ENCODE data around the gene CCDC7. TPM values are rescaled to one million over a fixed set of nuclear protein-coding genes. Genes with fewer than 3 reads are reported as not detected.
"Not testable (repeated sequence)": the region's sequence is repeated elsewhere in the genome, so short reads cannot be mapped to it uniquely, and the experiment has no call there.

CCDC7 gene
- total RNA-seq, 1 experiment from 2014 or later, result 6.9 TPM

DNA sequence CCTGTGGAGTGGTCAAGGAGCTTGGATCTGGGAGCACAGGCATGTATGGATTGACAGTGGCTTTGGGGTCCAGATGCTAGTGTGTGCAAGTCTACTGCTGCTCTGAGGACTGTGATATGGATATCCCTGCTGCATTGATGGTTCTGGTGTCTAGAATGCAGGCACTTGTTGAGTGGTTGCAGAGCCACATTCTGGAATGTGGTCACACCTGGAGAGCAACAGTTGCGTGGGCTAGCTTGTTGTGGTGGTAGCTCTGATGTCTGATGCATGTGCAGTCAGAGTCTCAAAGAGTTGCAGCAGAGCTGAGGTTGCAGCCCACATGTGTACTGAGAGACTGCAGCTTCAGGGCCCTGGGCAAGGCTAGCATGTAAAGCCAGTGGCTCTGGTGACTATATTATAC is 43.2 kb downstream of the CCDC7 start:
- CTCF ChIA-PET, result no interaction called here
- TF ChIP-seq EZH2 (IDR thresholded peaks at IDR 0.05; ENCODE audit: low read depth), result no peak
- TF ChIP-seq, protein P1, sequence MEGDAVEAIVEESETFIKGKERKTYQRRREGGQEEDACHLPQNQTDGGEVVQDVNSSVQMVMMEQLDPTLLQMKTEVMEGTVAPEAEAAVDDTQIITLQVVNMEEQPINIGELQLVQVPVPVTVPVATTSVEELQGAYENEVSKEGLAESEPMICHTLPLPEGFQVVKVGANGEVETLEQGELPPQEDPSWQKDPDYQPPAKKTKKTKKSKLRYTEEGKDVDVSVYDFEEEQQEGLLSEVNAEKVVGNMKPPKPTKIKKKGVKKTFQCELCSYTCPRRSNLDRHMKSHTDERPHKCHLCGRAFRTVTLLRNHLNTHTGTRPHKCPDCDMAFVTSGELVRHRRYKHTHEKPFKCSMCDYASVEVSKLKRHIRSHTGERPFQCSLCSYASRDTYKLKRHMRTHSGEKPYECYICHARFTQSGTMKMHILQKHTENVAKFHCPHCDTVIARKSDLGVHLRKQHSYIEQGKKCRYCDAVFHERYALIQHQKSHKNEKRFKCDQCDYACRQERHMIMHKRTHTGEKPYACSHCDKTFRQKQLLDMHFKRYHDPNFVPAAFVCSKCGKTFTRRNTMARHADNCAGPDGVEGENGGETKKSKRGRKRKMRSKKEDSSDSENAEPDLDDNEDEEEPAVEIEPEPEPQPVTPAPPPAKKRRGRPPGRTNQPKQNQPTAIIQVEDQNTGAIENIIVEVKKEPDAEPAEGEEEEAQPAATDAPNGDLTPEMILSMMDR (conservative IDR thresholded peaks at IDR 0.05), result no peak
- H3K27ac ChIP-seq, result no peak overlapping the region
- H3K79me2 ChIP-seq (ENCODE audit: low read depth), result no peaks in the 10 kb centered on the region
- POLR2A ChIA-PET (ENCODE audit: unreplicated experiment), result no interaction called here
- intact Hi-C loops (cut with micrococcal nuclease; ENCODE audit: unreplicated experiment), result no loop called here
- H3F3A ChIP-seq (ENCODE audit: insufficient read depth, low read depth), result no peaks in the 10 kb centered on the region
- H3K4me1 ChIP-seq (replicated peaks; ENCODE audit: insufficient read depth), result no peaks in the 10 kb centered on the region
- no peak for DNase-seq
- H3K9me3 ChIP-seq (ENCODE audit: insufficient read depth, low read depth), result no peaks in the 10 kb centered on the region
- no peak overlapping the region for H2AFZ ChIP-seq
- H4K20me1 ChIP-seq (ENCODE audit: insufficient read depth), result no peaks in the 10 kb centered on the region
- no peaks in the 10 kb centered on the region for H3K27me3 ChIP-seq (ENCODE audit: insufficient read depth, low read depth)
- BruUV-seq (replicated peaks), result no TSS peak
- no peak overlapping the region for H3K4me2 ChIP-seq
- H3K9me2 ChIP-seq (ENCODE audit: insufficient read depth), result no peaks in the 10 kb centered on the region
- H3K36me3 ChIP-seq (ENCODE audit: low read depth), result no peaks in the 10 kb centered on the region
- H3K4me3 ChIP-seq, result no peak overlapping the region

DNA sequence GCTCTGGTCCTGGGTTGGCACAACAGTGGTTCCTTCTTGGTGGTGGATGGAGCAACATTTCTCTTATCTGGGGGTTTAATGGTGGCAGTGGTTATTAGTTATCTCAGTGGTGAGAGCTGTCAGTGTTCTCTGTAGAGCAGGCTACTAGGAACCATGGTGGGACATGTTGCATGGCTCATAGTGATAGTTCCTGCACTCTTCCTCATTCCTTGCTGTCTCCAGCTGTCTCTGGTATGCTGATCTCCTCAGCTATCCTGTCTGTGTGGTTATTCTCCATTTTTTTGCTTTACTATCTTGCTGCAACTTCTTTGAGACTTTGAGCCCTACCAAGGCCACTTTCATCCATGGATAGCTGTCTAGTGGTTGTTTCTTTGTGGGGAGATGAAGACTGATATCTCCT is 44.0 kb downstream of the CCDC7 start:
- Histone ChIP-seq H3K4me2 (no peak overlapping the region), H3F3A (ENCODE audit: insufficient read depth, low read depth) (no peaks in the 10 kb centered on the region), H3K27me3 (ENCODE audit: insufficient read depth, low read depth) (no peaks in the 10 kb centered on the region), H3K27ac (no peak overlapping the region), H3K36me3 (ENCODE audit: low read depth) (no peaks in the 10 kb centered on the region), H3K9me3 (ENCODE audit: insufficient read depth, low read depth) (no peaks in the 10 kb centered on the region), H4K20me1 (ENCODE audit: insufficient read depth) (no peaks in the 10 kb centered on the region), H3K4me1 (replicated peaks; ENCODE audit: insufficient read depth) (no peaks in the 10 kb centered on the region), H3K9me2 (ENCODE audit: insufficient read depth) (no peaks in the 10 kb centered on the region), H2AFZ (no peak overlapping the region), H3K79me2 (ENCODE audit: low read depth) (no peaks in the 10 kb centered on the region), H3K4me3 (no peak overlapping the region)
- no peak for DNase-seq
- POLR2A ChIA-PET (ENCODE audit: unreplicated experiment), result no interaction called here
- CTCF ChIA-PET, result no interaction called here
- no peak for TF ChIP-seq EZH2 (IDR thresholded peaks at IDR 0.05; ENCODE audit: low read depth)
- TF ChIP-seq, protein P1 (conservative IDR thresholded peaks at IDR 0.05), result no peak
- intact Hi-C loops (cut with micrococcal nuclease; ENCODE audit: unreplicated experiment), result no loop called here
- no TSS peak for BruUV-seq (replicated peaks)

DNA sequence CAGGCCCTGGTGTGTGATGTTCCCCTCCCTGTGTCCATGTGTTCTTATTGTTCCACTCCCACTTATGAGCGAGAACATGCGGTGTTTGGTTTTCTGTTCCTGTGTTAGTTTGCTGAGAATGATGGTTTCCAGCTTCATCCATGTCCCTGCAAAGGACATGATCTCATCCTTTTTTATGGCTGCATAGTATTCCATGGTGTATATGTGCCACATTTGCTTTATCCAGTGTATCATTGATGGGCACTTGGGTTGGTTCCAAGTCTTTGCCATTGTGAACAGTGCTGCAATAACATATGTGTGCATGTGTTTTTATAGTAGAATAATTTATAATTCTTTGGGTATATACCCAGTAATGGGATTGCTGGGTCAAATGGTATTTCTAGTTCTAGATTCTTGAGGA is 48.6 kb downstream of the CCDC7 start:
- H3F3A ChIP-seq (ENCODE audit: insufficient read depth, low read depth); H3K9me2 ChIP-seq (ENCODE audit: insufficient read depth); BruUV-seq (replicated peaks); H4K20me1 ChIP-seq (ENCODE audit: insufficient read depth); DNase-seq; POLR2A ChIA-PET (ENCODE audit: unreplicated experiment); H3K27me3 ChIP-seq (ENCODE audit: insufficient read depth, low read depth); H3K79me2 ChIP-seq (ENCODE audit: low read depth); H3K4me2 ChIP-seq; H3K36me3 ChIP-seq (ENCODE audit: low read depth); H2AFZ ChIP-seq; H3K9me3 ChIP-seq (ENCODE audit: insufficient read depth, low read depth); H3K4me3 ChIP-seq; H3K27ac ChIP-seq; intact Hi-C loops (cut with micrococcal nuclease; ENCODE audit: unreplicated experiment); H3K4me1 ChIP-seq (replicated peaks; ENCODE audit: insufficient read depth); CTCF ChIA-PET: not testable (repeated sequence)

DNA sequence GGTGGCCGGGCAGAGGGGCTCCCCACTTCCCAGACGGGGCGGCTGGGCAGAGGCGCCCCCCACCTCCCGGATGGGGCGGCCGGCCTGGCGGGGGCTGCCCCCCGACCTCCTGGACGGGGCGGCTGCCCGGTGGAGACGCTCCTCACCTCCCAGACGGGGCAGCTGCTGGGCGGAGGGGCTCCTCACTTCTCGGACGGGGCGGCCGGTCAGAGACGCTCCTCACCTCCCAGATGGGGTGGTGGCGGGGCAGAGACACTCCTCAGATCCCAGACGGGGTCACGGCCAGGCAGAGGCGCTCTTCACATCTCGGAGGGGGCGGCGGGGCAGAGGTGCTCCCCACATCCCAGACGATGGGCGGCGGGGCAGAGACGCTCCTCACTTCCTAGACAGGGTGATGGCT is 54.2 kb downstream of the CCDC7 start:
- intact Hi-C loops (cut with micrococcal nuclease; ENCODE audit: unreplicated experiment); H3K4me1 ChIP-seq (replicated peaks; ENCODE audit: insufficient read depth); H3F3A ChIP-seq (ENCODE audit: insufficient read depth, low read depth); DNase-seq; BruUV-seq (replicated peaks); H3K36me3 ChIP-seq (ENCODE audit: low read depth); H2AFZ ChIP-seq; H3K27ac ChIP-seq; H3K4me3 ChIP-seq; H4K20me1 ChIP-seq (ENCODE audit: insufficient read depth); H3K9me2 ChIP-seq (ENCODE audit: insufficient read depth); CTCF ChIA-PET; H3K27me3 ChIP-seq (ENCODE audit: insufficient read depth, low read depth); H3K9me3 ChIP-seq (ENCODE audit: insufficient read depth, low read depth); H3K4me2 ChIP-seq; H3K79me2 ChIP-seq (ENCODE audit: low read depth); POLR2A ChIA-PET (ENCODE audit: unreplicated experiment): not testable (repeated sequence)
